ENCODE results near the gene USP22.

GRCh38 chr17:20952183-20952582 is 90.6 kb downstream of the USP22 start:
- no peak for TF ChIP-seq POLR2AphosphoS5 (IDR thresholded peaks at IDR 0.05; ENCODE audit: low read depth, low read length)
- no peak for TF ChIP-seq EZH2phosphoT487 (IDR thresholded peaks at IDR 0.05; ENCODE audit: borderline replicate concordance)
- no peak for TF ChIP-seq CTCF (IDR thresholded peaks at IDR 0.05 in 2 of 3, conservative IDR thresholded peaks at IDR 0.05 in 1 of 3; ENCODE audit: borderline replicate concordance in 1 of 3, insufficient read depth in 1 of 3, low read depth in 2 of 3, low read length in 2 of 3)
- no peak for TF ChIP-seq RAD21 (IDR thresholded peaks at IDR 0.05; ENCODE audit: low read depth)
- no peak for TF ChIP-seq EZH2 (IDR thresholded peaks at IDR 0.05)
- TF ChIP-seq ZFX (IDR thresholded peaks at IDR 0.05) = no peak
- no peak for TF ChIP-seq POLR2A (IDR thresholded peaks at IDR 0.05; ENCODE audit: borderline replicate concordance, extremely low read depth, insufficient read depth, insufficient read length)
- no peak for TF ChIP-seq YY1 (IDR thresholded peaks at IDR 0.05; ENCODE audit: extremely low read depth, insufficient replicate concordance, low read depth, low read length)
- no peak for TF ChIP-seq ZNF274 (IDR thresholded peaks at IDR 0.05; ENCODE audit: low read depth, low read length)
- no peak for TF ChIP-seq MAX (IDR thresholded peaks at IDR 0.05)
